OCI-M1 (cell line): ENCODE measurements around the gene PROSER3.

Experiments
- DNase-seq: peaks from one replicate; lab custom pipeline; 2025; lab: John Stamatoyannopoulos, UW

Gene PROSER3

DNA sequence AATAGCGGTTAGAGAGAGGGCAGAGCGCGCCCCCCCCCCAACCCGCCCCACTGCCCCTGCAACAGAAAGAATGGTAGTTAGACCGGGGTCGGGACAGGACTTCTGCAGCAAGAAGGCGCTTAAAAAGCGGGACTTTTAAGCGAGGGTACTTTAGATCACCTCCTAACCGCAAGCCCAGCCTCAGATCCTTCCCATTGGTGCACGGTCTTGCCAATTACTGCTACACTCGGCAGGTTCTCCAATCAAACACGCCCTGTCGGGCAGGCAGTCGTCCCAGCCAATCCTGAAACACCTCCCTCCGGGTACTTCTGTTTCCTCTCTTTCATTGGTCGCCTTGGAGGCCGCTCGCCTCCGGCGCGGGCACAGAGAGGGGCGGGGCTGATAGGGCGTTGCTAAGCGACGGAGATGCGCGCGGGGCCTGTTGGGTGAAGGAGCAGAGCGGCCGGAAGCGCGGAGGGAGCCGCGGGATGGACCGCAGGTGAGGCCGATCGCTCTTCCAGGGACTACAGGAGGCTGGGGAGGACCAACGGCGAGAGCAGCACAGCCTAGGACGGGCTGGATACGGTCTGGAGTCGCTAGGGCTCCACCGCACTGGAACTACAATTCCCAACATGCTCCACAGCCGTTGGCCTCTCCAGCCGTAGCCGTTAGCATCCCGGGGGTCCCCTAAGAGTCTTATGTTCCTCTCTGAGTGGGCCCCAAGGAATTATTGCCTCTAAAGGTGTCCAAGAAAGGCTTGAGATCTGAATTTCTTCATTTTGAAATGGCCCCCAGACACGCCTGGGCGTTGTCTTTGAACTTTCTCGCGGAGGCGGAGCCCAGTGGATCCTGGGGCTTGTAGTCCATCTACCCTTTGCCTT is at the start of gene PROSER3:
Gene PROSER3 (plus strand): TSS at position 428 of the 860 bp plus-strand sequence. CDS start 40 bp downstream, at position 468.
- DNase-seq, result peak; percentile 100

DNA sequence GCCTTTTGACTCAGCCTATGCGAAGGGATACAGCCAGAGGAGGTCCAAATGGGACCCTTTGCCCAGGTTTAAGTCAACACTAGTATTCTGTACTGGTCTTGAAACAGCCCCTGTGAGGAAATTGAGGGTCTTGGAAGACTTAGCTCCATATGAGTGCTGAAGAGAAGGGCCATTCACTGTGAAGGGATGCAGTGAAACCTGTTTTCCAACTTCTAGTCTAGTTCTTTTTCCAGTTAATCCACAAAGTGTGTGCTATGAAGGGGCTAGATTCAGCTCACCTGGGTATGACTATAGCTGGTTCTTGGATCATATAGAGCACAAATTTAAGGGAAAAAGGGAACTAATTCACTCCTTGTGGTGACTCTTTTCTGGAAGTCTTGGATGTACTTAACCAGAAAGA is 49.6 kb upstream of the PROSER3 start:
- DNase-seq, result no peak

DNA sequence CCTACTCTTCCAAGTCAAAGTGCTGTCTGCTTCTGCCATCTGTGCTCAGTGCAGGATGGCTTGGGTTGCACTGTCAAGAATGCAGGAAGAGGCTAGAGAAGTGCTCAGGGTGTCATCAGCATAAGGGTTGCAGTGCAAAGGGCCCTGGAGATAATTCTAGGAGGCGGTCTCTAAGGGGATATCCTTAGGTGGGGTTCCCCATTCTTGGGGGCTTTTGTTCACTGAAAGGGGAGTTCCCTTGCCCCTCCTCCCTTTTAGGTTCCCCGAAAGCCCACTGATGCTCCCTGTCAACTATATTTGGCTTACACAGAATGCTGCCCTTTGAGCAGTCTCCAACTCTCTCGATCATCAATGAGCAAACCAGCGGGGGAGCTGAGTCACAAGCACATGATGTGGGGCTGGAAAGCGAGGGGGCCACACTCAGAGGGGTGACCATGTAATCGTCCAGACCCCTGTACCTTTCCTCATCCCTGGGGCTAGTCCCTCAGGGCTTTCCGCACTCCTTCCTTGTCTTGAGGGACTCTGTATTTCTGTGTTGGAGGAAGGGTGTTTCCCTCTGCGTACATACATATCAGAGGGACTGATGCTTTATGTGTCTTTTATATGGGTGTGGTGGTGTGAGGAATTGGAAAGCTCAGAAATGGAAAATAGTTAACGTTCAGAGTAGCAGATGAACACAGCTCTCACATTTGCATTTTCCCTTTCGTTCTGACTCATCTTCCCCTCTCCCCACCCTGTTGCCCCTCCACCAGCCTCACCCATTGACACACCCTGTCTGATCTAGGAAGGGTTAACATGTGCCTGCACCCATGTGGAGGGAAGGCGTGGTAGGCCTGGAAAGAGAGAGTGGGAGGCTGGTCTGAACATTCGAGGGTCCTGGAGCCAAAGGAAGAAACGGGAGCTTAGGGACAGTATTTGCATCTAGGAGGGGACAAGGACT is 46.9 kb upstream of the PROSER3 start:
- no peak for DNase-seq

DNA sequence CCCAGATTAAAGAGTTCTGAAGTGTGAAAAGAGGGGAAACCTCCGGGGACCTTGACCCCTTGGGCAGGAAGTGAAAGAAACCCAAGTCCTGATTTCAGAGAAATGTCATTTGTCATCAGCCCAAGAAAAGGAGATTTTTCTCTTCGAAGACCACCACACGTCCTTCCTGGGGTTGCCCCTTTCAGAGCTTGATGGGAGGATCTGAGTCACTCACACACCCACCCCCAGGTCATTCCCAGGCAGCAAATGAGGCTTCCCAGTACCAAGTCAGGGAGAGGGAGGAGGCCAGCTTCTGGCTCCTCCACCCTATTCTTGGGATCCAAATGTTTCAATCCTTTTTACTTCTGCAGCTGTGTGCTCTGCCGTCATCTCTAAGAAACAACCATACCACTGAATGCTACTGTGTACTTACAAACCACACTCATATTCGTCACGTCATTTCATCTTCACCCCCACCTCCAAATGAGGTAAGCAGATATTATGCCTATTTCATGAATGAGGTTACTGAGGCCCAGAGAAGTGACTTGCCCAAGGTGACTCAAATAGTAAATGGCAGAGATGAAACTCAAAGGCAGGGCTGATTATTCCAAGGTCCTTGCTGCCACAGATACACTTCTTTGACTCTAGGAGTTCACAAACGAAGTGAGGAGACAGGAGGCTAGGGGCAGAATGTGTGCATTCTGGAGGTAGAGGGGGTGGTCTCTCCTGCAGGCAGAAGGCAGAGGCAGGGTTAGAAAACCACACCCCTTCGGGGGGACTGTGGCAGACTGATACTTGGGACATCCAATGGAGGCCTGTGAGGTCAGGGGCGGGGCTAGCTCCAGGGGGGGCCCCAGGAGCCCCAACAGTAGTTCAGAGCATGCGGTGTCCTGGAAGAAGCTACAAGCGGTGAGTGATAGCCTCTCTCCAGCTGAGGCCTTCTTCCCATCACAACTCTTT is 45.1 kb upstream of the PROSER3 start:
- DNase-seq, result peak; percentile 14

DNA sequence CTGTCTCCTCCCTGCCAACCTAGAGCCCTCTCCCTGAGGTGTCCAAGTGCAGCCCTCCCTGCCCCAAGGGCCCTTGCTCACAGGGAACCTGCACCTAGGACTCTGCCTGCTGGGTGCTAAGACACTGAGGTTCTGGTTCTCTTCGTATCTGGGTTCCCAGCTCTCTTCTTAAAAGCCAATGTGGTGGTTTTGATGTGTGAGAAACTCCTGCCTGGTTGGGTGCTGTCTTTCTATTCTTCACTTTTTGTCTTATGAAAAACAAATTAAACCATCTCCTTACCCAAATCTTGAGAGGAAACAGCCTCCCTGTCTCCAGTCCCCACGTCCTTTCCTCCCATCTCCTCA is 44.5 kb upstream of the PROSER3 start:
- no peak for DNase-seq

DNA sequence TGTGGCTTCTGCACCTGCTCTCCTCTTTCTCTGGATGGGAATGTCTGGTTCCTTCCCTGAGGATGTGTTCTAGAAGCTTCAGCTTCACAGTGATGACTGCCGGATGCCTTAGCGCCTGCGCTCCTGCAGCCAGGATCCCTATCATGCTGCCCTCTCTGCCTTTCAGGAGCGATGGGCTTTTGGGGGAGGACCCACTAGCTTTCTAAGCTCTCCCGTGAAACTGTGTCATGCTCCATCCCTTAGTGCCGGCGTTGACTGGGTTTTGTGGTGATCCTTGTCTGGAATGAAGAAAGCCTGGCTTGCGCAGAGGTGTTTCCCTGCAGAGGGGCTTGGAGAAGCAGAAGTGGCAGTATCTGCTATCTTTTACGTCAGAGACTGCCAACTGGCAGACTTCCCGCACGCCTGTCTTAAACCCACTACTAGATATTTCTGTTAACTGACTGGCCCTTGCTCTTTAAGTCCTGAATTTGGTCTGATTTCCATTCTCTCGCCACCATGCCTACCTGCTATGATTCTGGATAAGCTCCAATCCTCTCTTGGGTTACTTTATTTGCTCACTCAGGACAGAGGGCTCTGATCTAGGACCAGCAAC is 44.0 kb upstream of the PROSER3 start:
- DNase-seq, result peak; percentile 78

DNA sequence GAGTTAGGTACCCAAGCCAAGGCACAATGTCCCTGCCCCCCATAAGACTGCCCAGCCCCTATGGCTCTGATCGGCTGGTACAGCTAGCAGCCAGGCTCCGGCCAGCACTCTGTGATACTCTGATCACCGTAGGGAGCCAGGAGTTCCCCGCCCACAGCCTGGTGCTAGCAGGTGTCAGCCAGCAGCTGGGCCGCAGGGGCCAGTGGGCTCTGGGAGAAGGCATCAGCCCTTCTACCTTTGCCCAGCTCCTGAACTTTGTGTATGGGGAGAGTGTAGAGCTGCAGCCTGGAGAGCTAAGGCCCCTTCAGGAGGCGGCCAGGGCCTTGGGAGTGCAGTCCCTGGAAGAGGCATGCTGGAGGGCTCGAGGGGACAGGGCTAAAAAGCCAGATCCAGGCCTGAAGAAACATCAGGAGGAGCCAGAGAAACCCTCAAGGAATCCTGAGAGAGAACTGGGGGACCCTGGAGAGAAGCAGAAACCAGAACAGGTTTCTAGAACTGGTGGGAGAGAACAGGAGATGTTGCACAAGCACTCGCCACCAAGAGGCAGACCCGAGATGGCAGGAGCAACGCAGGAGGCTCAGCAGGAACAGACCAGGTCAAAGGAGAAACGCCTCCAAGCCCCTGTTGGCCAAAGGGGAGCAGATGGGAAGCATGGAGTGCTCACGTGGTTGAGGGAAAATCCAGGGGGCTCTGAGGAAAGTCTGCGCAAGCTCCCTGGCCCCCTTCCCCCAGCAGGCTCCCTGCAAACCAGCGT is 43.2 kb upstream of the PROSER3 start:
- DNase-seq, result peak; percentile 23

DNA sequence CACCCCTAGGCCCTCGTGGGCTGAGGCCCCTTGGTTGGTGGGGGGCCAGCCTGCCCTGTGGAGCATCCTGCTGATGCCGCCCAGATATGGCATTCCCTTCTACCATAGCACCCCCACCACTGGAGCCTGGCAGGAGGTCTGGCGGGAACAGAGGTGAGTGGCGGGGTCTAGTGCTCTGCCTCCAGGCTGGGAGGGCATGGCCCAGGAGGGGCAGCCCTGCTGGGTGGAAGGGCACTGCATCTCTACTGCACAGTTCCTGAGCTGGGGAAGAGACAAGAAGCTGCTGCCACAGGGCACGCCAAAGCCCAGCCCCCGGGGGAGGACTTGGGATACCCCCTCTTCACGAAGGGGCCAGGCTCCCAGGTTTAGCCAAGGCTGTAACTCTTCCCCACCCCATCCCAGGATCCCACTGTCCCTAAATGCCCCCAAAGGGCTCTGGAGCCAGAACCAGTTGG is 42.6 kb upstream of the PROSER3 start:
- no peak for DNase-seq

DNA sequence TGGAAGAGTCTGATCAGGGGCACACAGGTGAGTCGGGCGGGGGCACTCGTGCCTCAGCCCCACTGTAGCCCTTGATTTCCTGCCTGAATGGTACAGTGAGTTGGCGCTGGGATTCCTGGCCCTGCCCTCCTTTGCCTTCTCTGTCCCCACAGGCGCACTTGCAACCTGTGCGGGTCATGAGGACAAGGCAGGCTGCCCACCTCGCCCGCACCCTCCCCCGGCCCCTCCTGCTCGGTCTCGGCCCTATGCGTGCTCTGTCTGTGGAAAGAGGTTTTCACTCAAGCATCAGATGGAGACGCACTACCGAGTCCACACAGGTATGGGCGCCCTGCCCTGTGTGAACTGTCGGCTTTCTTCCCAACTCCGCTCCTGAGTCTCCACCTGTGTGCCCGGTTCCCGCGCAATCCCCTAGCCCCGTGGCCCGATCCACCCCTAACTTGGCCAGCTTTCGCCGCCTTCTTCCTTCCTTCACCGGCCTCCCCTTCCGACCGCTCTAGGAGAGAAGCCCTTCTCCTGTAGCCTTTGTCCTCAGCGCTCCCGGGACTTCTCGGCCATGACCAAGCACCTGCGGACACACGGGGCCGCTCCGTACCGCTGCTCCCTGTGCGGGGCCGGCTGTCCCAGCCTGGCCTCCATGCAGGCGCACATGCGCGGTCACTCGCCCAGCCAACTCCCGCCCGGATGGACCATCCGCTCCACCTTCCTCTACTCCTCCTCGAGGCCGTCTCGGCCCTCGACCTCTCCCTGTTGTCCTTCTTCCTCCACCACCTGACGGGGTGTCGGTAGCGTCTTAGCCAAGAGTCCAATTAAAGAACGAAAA is 41.8 kb upstream of the PROSER3 start:
- no peak for DNase-seq

DNA sequence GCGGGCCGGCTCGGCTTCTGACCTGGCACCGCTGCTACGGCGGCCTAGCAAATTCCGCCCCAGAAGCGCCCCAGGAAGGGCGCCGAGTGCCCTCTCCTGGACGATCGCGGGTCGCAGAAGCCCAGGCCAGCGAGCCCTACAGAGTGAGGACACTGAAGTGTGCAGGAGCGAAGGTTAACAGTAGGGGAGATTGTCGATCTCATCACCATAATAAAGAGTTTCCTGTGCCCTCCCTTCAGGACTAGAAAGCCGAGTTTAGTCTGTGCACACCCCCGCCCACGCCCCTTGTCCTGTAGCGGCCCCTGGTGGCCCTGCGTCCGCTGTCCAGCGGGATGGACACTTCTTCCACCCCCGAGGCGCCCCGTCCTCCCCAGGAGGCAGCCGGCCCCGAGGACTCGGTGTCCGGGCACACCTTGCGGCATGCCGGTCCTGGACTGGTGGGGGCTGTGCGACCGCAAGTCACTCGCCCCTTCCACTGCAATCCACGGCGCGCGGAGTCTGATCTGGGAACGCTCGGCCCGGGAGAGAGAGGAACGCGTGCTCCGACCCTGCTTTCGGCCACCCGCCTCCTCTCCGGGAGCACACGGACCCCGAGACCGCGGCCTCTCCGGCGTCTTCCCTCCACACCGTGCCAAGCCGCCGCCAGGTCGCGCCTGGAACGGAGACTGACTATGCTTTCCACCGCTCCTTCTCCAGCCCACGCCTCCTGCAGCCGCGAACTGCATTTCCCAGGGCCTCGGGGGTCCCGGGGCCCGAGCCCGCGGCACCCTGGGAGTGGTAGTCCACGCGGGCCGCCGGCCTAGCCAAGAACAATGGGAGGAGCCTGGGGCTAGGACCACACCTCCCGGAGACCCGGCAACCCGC is 40.9 kb upstream of the PROSER3 start:
- DNase-seq, result peak; percentile 98

DNA sequence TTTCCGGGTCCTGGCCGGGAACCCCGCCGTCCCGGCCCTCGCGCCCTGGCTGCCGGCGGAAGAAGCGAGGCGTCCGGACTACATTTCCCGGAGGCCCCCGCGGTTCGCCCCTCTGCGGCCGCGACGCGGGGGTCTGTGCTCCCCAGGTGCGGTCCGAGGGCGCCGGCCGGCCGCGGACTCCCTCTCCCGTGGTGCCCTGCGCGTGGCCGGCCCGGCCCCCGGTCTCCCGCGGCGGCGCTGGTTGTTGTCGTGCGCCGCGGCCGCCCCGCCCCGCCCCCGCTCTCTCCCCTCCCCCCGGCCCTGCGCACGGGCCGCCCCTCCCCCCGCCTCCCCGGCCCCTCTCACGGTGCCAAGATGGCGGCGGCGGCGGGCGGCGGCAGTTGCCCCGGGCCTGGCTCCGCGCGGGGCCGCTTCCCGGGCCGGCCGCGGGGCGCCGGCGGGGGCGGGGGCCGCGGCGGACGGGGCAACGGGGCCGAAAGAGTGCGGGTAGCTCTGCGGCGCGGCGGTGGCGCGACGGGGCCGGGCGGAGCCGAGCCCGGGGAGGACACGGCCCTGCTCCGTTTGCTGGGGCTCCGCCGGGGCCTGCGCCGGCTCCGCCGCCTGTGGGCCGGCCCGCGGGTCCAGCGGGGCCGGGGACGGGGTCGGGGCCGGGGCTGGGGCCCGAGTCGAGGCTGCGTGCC is 40.2 kb upstream of the PROSER3 start, which contains the start of gene KMT2B:
Gene KMT2B (plus strand): TSS at position 339 of the 680 bp plus-strand sequence. CDS start 16 bp downstream, at position 355.
- DNase-seq, result no peak

DNA sequence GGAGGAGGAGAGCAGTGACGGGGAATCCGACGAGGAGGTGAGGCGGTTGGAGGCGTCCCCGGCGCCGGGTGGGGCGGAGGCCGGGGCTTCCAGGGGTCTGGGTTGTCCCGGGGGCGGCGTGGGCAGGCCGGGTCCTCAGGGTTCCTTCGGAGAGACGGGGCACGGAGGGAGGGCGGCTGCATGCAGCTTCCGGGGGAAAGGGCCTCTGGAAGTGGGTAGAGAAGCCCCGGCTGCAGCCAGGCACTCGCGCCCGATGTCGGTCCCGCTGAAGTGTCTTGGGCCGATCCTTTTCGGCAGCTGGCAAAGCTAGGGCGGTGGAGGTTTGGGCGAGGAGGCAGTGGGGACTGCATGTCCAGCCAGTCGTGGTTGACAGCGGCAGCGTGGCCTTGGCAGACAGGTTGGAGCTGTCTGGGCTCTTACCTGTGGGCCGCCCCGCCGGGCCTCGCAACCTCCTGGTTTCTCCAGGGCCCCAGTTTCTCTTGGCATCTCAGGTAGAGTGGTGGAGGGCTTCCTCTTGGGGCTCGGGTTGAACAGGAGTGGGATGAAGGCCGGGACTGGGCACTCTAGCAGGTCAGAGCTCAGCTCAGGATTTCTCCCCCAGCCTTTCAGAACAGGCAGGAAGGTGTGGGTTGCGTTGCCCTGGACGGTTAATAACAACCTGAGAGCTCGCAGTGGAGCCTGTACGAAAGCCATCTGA is 39.5 kb upstream of the PROSER3 start:
- peak; percentile 50 for DNase-seq

DNA sequence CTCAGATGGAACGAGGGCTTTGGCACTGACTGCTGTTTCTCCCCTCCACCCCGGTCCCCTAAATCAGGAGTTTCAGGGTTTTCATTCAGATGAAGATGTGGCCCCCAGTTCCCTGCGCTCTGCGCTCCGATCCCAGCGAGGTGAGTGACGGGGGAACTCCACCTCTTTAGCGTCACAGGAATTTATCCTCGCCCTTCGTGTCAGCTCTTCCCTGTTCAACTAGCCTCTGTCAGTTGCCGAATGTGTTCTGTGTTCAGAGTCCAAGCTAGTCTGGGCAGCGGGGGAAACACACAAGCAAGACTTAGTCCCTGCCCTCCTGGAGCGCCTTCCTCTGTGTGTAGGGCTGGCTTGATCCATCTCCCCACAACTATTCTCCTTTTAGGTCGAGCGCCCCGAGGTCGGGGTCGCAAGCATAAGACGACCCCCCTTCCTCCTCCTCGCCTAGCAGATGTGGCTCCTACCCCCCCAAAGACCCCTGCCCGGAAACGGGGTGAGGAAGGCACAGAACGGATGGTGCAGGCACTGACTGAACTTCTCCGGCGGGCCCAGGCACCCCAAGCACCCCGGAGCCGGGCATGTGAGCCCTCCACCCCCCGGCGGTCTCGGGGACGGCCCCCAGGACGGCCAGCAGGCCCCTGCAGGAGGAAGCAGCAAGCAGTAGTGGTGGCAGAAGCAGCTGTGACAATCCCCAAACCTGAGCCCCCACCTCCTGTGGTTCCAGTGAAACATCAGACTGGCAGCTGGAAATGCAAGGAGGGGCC is 38.4 kb upstream of the PROSER3 start:
- DNase-seq, result no peak

DNA sequence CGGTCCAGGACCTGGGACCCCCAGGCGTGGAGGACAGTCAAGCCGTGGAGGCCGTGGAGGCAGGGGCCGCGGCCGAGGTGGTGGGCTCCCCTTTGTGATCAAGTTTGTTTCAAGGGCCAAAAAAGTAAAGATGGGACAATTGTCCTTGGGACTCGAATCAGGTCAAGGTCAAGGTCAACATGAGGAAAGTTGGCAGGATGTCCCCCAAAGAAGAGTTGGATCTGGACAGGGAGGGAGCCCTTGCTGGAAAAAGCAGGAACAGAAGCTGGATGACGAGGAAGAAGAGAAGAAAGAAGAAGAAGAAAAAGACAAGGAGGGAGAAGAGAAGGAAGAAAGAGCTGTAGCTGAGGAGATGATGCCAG is 37.8 kb upstream of the PROSER3 start:
- no peak for DNase-seq

DNA sequence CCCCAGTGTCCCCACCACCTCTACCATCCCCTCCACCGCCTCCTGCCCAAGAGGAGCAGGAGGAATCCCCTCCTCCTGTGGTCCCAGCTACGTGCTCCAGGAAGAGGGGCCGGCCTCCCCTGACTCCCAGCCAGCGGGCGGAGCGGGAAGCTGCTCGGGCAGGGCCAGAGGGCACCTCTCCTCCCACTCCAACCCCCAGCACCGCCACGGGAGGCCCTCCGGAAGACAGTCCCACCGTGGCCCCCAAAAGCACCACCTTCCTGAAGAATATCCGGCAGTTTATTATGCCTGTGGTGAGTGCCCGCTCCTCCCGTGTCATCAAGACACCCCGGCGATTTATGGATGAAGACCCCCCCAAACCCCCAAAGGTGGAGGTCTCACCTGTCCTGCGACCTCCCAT is 37.3 kb upstream of the PROSER3 start:
- DNase-seq, result no peak

DNA sequence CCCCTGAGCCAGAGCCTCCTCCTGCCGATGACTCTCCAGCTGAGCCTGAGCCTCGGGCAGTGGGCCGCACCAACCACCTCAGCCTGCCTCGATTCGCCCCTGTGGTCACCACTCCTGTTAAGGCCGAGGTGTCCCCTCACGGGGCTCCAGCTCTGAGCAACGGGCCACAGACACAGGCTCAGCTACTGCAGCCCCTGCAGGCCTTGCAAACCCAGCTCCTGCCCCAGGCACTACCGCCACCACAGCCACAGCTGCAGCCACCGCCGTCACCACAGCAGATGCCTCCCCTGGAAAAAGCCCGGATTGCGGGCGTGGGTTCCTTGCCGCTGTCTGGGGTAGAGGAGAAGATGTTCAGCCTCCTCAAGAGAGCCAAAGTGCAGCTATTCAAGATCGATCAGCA is 36.6 kb upstream of the PROSER3 start:
- DNase-seq, result no peak

DNA sequence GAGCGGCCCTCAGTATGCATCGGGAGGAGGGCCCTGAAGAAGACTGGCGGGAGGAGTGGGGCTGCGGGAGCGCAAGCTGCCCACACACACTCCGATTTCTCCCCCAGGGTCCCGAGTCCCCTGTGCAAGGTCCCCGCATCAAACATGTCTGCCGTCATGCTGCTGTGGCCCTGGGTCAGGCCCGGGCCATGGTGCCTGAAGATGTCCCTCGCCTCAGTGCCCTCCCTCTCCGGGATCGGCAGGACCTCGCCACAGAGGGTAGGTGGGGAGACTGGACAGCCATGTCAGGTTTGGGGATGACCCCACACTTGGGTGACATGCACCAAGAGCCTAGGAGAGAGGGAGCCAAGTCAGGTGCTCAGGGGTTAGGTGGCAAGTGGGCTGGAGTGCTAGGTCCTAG is 35.5 kb upstream of the PROSER3 start:
- no peak for DNase-seq
